ENCODE measurements around the gene EPB41L4A.

- TF ChIP-seq CTCF (IDR thresholded peaks at IDR 0.05) = no peak
- no peak for TF ChIP-seq REST (IDR thresholded peaks at IDR 0.05; ENCODE audit: insufficient read depth in 1 of 2, low read depth in 2 of 2, low read length in 1 of 2)
- TF ChIP-seq SIN3A (IDR thresholded peaks at IDR 0.05; ENCODE audit: borderline replicate concordance, insufficient read depth, low read depth, low read length) = no peak
- TF ChIP-seq POLR2AphosphoS5 (IDR thresholded peaks at IDR 0.05; ENCODE audit: low read depth, low read length) = no peak
These were observed 165.4 kb downstream of the EPB41L4A start for GRCh38 chr5:112253478-112254250.
